ENCODE results near the gene TOP1. TPM values are rescaled to one million over a fixed set of nuclear protein-coding genes. Genes with fewer than 3 reads are reported as not detected.

Gene TOP1
- total and polyA plus RNA-seq, 5 donors from 2014 or later: 9.2 to 50.0 (median 9.7) TPM

GRCh38 chr20:41170386-41171105 lies 141.9 kb downstream of the TOP1 start:
- H3K36me3 Mint-ChIP-seq: peaks cover 56% of the 10 kb centered on the region
- H3K4me1 ChIP-seq (ENCODE audit: control insufficient read depth, insufficient read depth, low read length, poor library complexity, severe bottlenecking): no peaks in the 10 kb centered on the region

DNA sequence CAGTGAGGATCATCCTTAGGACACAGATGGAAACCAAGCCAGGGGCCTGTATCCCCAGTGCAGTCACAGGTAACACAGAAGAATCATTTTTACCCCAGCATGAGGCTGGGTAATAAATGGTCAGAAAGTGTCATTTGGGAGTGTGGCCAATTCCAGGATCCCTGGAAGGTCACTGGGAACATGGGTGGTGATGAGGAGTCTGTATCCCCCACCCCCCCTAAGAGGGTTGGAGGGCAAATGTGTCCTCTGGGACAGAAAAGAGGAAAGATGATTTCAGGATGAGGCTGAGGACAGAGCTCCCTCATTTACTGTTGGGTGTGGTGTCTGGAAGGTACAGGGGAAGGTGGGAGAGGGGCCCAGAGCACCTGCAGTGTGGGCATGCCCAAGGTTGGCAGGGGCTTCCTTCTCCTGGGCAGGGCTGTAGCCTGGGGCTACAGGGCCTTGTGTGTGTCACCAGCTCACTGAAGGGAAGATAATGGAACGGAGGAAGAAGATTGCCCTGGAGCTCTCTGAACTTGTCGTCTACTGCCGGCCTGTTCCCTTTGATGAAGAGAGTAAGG lies 143.2 kb downstream of the TOP1 start:
- no peak overlapping the region for H3K4me3 Mint-ChIP-seq

More at GRCh38 chr20:41170386-41171105, 141.9 kb downstream of the TOP1 start:
- no peaks in the 10 kb centered on the region for H3K27me3 Mint-ChIP-seq
- ATAC-seq (ENCODE audit: low read depth in 2 of 2) (no peak), DNase-seq (peak in 1 of 3 donors; percentile 0)
- peak overlapping the region; percentile 11 to 90 (median 59) for H3K27ac Mint-ChIP-seq
- Histone ChIP-seq H3K4me3 (ENCODE audit: low read depth, low read length) (no peak overlapping the region), H3K36me3 (ENCODE audit: control insufficient read depth, insufficient read depth, low read length) (peaks cover 98% of the 10 kb centered on the region), H3K9me3 (ENCODE audit: control insufficient read depth in 2 of 2, low read length in 2 of 2) (no peaks in the 10 kb centered on the region), H3K27me3 (ENCODE audit: control insufficient read depth, insufficient read depth, low read length) (no peaks in the 10 kb centered on the region), H3K27ac (ENCODE audit: insufficient read depth, low read length, poor library complexity, severe bottlenecking) (no peak overlapping the region)
- H3K4me1 Mint-ChIP-seq: peaks cover 0 to 32% (median 13%) of the 10 kb centered on the region in 4 donors
- no peaks in the 10 kb centered on the region for H3K9me3 Mint-ChIP-seq
- H3K4me3 Mint-ChIP-seq: no peak overlapping the region

DNA sequence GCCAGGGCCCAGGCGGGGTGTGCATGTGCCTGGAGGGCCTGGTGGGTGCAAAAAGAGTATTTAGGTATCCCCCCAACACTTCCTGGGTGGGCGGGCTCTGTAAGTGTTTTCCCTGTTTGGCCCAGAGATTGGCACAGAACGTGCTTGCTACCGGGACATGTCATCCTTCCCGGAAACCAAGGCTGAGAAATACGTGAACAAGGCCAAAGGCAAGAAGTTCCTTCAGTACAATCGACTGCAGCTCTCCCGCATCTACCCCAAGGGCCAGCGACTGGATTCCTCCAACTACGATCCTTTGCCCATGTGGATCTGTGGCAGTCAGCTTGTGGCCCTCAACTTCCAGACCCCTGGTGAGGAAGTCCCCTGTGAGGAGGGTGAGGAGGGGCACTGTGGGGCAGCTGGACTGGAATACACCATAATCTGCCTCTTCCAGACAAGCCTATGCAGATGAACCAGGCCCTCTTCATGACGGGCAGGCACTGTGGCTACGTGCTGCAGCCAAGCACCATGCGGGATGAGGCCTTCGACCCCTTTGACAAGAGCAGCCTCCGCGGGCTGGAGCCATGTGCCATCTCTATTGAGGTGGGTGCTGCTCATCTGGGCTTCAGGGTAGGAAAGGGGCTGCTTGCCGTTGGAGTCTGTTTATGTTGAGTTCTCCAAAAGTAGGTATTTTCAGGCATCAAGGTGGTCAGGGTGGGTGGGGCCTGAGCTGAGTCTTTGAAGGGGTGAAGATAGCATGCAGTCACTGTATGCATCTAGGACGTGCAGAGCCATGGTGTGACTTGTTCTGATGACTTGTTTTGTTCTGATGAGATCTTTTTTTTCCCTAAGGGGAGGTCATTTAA lies 143.9 kb downstream of the TOP1 start:
- Histone ChIP-seq H3K4me3 (ENCODE audit: low read depth, low read length) (no peak overlapping the region), H3K27ac (ENCODE audit: insufficient read depth, low read length, poor library complexity, severe bottlenecking) (peak overlapping the region; percentile 17), H3K36me3 (ENCODE audit: control insufficient read depth, insufficient read depth, low read length) (peaks cover 92% of the 10 kb centered on the region), H3K27me3 (ENCODE audit: control insufficient read depth, insufficient read depth, low read length) (no peaks in the 10 kb centered on the region), H3K9me3 (ENCODE audit: control insufficient read depth in 2 of 2, low read length in 2 of 2) (no peaks in the 10 kb centered on the region), H3K4me1 (ENCODE audit: control insufficient read depth, insufficient read depth, low read length, poor library complexity, severe bottlenecking) (no peaks in the 10 kb centered on the region)
- ATAC-seq (ENCODE audit: low read depth in 2 of 2): no peak
- Mint-ChIP-seq H3K9me3 (no peaks in the 10 kb centered on the region), H3K27me3 (no peaks in the 10 kb centered on the region), H3K27ac (peak overlapping the region in 1 of 3 donors; percentile 54), H3K4me1 (peaks cover 0 to 20% (median 14%) of the 10 kb centered on the region in 4 donors), H3K4me3 (no peak overlapping the region), H3K36me3 (peaks cover 42% of the 10 kb centered on the region)
- no peak for DNase-seq

More for the DNA sequence above, 143.2 kb downstream of the TOP1 start:
- H3K27me3 Mint-ChIP-seq: no peaks in the 10 kb centered on the region
- Histone ChIP-seq H3K4me3 (ENCODE audit: low read depth, low read length) (no peak overlapping the region), H3K9me3 (ENCODE audit: control insufficient read depth in 2 of 2, low read length in 2 of 2) (no peaks in the 10 kb centered on the region), H3K27ac (ENCODE audit: insufficient read depth, low read length, poor library complexity, severe bottlenecking) (no peak overlapping the region), H3K36me3 (ENCODE audit: control insufficient read depth, insufficient read depth, low read length) (peaks cover 98% of the 10 kb centered on the region), H3K27me3 (ENCODE audit: control insufficient read depth, insufficient read depth, low read length) (no peaks in the 10 kb centered on the region), H3K4me1 (ENCODE audit: control insufficient read depth, insufficient read depth, low read length, poor library complexity, severe bottlenecking) (no peaks in the 10 kb centered on the region)
- peaks cover 49% of the 10 kb centered on the region for H3K36me3 Mint-ChIP-seq
- H3K4me1 Mint-ChIP-seq: peaks cover 0 to 26% (median 19%) of the 10 kb centered on the region in 4 donors
- peak overlapping the region in 2 of 3 donors; percentile 74 to 91 for H3K27ac Mint-ChIP-seq
- H3K9me3 Mint-ChIP-seq: no peaks in the 10 kb centered on the region
- ATAC-seq (ENCODE audit: low read depth in 2 of 2): no peak
- DNase-seq: no peak

- no peak overlapping the region for H3K4me3 Mint-ChIP-seq
- H3K4me1 ChIP-seq (ENCODE audit: control insufficient read depth, insufficient read depth, low read length, poor library complexity, severe bottlenecking): no peaks in the 10 kb centered on the region
- DNase-seq (peak; percentile 42 to 56 (median 55)), ATAC-seq (ENCODE audit: low read depth in 2 of 2) (peak; percentile 72 to 75)
- H3K9me3 ChIP-seq (ENCODE audit: control insufficient read depth in 2 of 2, low read length in 2 of 2): no peaks in the 10 kb centered on the region
- H3K27me3 Mint-ChIP-seq: no peaks in the 10 kb centered on the region
- peaks cover 3 to 22% (median 14%) of the 10 kb centered on the region in 4 donors for H3K4me1 Mint-ChIP-seq
- no peaks in the 10 kb centered on the region for H3K9me3 Mint-ChIP-seq
- no peak overlapping the region for H3K4me3 ChIP-seq (ENCODE audit: low read depth, low read length)
- peak overlapping the region; percentile 17 for H3K27ac ChIP-seq (ENCODE audit: insufficient read depth, low read length, poor library complexity, severe bottlenecking)
- peak overlapping the region in 2 of 3 donors; percentile 54 to 77 for H3K27ac Mint-ChIP-seq
- H3K27me3 ChIP-seq (ENCODE audit: control insufficient read depth, insufficient read depth, low read length): no peaks in the 10 kb centered on the region
- H3K36me3 ChIP-seq (ENCODE audit: control insufficient read depth, insufficient read depth, low read length): peaks cover 87% of the 10 kb centered on the region
- peaks cover 42% of the 10 kb centered on the region for H3K36me3 Mint-ChIP-seq
Measured at GRCh38 chr20:41173161-41173721, 144.6 kb downstream of the TOP1 start.

- Histone ChIP-seq H3K27ac (ENCODE audit: insufficient read depth, low read length, poor library complexity, severe bottlenecking) (no peak overlapping the region), H3K36me3 (ENCODE audit: control insufficient read depth, insufficient read depth, low read length) (peaks cover 81% of the 10 kb centered on the region), H3K27me3 (ENCODE audit: control insufficient read depth, insufficient read depth, low read length) (no peaks in the 10 kb centered on the region), H3K4me3 (ENCODE audit: low read depth, low read length) (no peak overlapping the region), H3K9me3 (ENCODE audit: control insufficient read depth in 2 of 2, low read length in 2 of 2) (no peaks in the 10 kb centered on the region), H3K4me1 (ENCODE audit: control insufficient read depth, insufficient read depth, low read length, poor library complexity, severe bottlenecking) (no peaks in the 10 kb centered on the region)
- H3K27me3 Mint-ChIP-seq: no peaks in the 10 kb centered on the region
- no peak overlapping the region for H3K4me3 Mint-ChIP-seq
- peaks cover 6 to 22% (median 14%) of the 10 kb centered on the region in 4 donors for H3K4me1 Mint-ChIP-seq
- H3K36me3 Mint-ChIP-seq: peaks cover 42% of the 10 kb centered on the region
- no peak overlapping the region for H3K27ac Mint-ChIP-seq
- DNase-seq: no peak
- ATAC-seq (ENCODE audit: low read depth in 2 of 2): no peak
- no peaks in the 10 kb centered on the region for H3K9me3 Mint-ChIP-seq
Measured at GRCh38 chr20:41173791-41174341, 145.2 kb downstream of the TOP1 start.

Other genes starting within 250 kb of the TOP1 start
- gene PLCG1, start 108.7 kb downstream of the TOP1 start, total RNA-seq: 540 TPM
- 10 to 100 TPM; 30.4 to 36.1 (median 33.0) TPM for gene PLCG1, start 108.7 kb downstream of the TOP1 start, polyA plus RNA-seq

All from CD4-positive, CD25-positive, alpha-beta regulatory T cell (primary cell).